Brain microvascular endothelial cell (primary cell): ENCODE results near the gene MMP11.

ENCODE experiments used
- DNase-seq: peaks from one replicate; pipeline ENCODE4 v3.0.0-alpha.2; 2020
- H3K27ac ChIP-seq: fragments of 250-450 bp; sonication (Bioruptor Pico); 2 replicates; pipeline ENCODE4 v1.5.1; 2020; ENCODE audit warnings: mild to moderate bottlenecking, moderate library complexity
- H3K27me3 ChIP-seq: fragments of 250-450 bp; sonication (Bioruptor Pico); replicated peaks from 2 replicates; pipeline ENCODE4 v1.5.1; 2020; ENCODE audit warnings: mild to moderate bottlenecking
- H3K36me3 ChIP-seq: fragments of 250-450 bp; sonication (Bioruptor Pico); replicated peaks from 2 replicates; pipeline ENCODE4 v1.5.1; 2020; ENCODE audit warnings: mild to moderate bottlenecking
- H3K4me3 ChIP-seq: 2 replicates; pipeline ENCODE4 v1.5.1; 2011; ENCODE audit warnings: low read depth, mild to moderate bottlenecking, control low read depth, low read length, moderate library complexity
- CTCF ChIP-seq: IDR thresholded peaks from 2 replicates; pipeline ENCODE4 v1.5.1; 2011; ENCODE audit warnings: low read depth, mild to moderate bottlenecking, moderate library complexity, low read length, control low read depth, inconsistent platforms; ENCODE audit errors: missing control alignments
- in situ Hi-C: cut with HindIII; loops from 2 replicates; pipeline ENCODE4 v1.10.0; 2017; ENCODE audit warnings: low sequenced_read_pairs, low pct_ligation_motif_present

MMP11 gene

GRCh38 chr22:23769321-23769965 is 3.2 kb upstream of the MMP11 start:
- no peak for DNase-seq
- in situ Hi-C loops, result no loop called here
- no peaks in the 10 kb centered on the region for H3K36me3 ChIP-seq
- no peak overlapping the region for H3K27ac ChIP-seq
- TF ChIP-seq CTCF, result no peak
- H3K27me3 ChIP-seq, result no peaks in the 10 kb centered on the region
- no peak overlapping the region for H3K4me3 ChIP-seq

- no peak for DNase-seq
- Histone ChIP-seq H3K27ac (no peak overlapping the region), H3K36me3 (no peaks in the 10 kb centered on the region), H3K4me3 (peak overlapping the region; percentile 47), H3K27me3 (no peaks in the 10 kb centered on the region)
- in situ Hi-C loops, result no loop called here
- no peak for TF ChIP-seq CTCF
These were observed 367 bp upstream of the MMP11 start for GRCh38 chr22:23772315-23772648.

- H3K4me3 ChIP-seq, result no peak overlapping the region
- in situ Hi-C loops, result no loop called here
- H3K27ac ChIP-seq, result no peak overlapping the region
- H3K27me3 ChIP-seq, result no peaks in the 10 kb centered on the region
- no peak for DNase-seq
- no peaks in the 10 kb centered on the region for H3K36me3 ChIP-seq
- no peak for TF ChIP-seq CTCF
These were observed 949 bp downstream of the MMP11 start for GRCh38 chr22:23773483-23774113.

- in situ Hi-C loops, result no loop called here
- no peak for TF ChIP-seq CTCF
These were observed 1.7 kb downstream of the MMP11 start for GRCh38 chr22:23774114-23774921.

GRCh38 chr22:23774922-23775436 is 2.3 kb downstream of the MMP11 start:
- DNase-seq, result peak; percentile 27
- H3K4me3 ChIP-seq, result no peak overlapping the region
- H3K36me3 ChIP-seq, result no peaks in the 10 kb centered on the region
- no peak overlapping the region for H3K27ac ChIP-seq
- H3K27me3 ChIP-seq, result no peaks in the 10 kb centered on the region
- TF ChIP-seq CTCF, result no peak
- in situ Hi-C loops, result no loop called here

More at GRCh38 chr22:23774114-23774921, 1.7 kb downstream of the MMP11 start:
- H3K27ac ChIP-seq, result no peak overlapping the region
- H3K27me3 ChIP-seq, result no peaks in the 10 kb centered on the region
- no peak overlapping the region for H3K4me3 ChIP-seq
- H3K36me3 ChIP-seq, result no peaks in the 10 kb centered on the region
- DNase-seq, result no peak
